Measurements from ENCODE around the gene CCDC170.
A peak's percentile ranks its signal among the peaks of the same experiment; 100 is the strongest.
"Not testable (repeated sequence)": the region's sequence is repeated elsewhere in the genome, so short reads cannot be mapped to it uniquely, and the experiment has no call there.

The CCDC170 gene

DNA sequence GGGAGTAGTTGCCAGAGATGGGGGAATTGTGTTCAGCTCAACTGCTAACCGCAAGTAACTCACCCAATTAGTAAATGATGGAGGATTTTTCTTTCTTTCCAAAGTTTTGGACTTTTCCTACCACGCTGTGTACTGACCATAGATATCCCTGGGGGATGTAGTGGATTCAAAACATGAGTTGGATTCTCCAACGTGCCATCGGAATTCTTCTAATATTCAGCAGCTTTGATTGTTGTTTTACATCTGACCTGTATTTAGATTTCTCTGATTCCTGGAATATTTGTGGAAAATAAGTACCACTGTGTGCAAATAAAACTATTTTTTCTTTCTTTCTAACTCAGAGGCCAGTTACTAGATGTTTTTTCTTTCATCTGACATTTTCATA, 1.1 kb downstream of the CCDC170 start:
- peak; percentile 47 for DNase-seq

DNA sequence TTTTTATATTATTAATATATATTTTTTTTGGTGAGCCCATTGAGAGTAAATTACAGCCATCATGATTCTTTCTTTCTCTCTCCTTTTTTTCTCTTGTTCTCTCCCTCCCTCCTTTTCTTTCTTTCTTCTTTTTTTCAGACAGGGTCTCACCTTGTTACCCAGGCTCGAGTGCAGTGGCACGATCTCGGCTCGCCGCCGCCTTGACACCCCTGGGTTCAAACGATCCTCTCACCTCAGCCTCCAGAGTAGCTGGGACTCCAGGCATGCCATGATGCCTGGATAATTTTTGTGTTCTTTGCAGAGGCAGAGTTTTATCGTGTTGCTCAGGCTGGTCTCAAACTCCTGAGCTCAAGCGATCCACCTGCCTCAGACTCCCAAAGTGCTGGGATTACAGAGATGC, 1.6 kb downstream of the CCDC170 start:
- DNase-seq = no peak

DNA sequence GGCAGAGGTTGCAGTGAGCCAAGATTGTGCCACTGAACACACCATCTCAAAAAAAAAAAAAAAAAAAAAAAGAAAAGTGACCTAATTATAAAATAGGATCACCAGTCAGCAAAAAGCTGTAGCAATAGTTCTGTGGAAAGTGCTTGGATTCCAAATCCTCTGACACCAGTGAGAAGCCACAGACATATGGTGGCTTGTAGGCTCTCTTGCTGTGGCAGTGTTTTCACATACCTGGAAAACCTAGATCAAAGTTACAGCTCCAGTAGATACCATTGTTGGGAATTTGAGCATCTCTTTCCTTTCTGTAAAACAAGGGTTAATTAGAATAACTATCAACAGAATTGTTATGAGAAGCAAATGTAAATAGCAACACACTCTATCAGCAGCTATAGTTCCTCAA, 4.1 kb downstream of the CCDC170 start:
- DNase-seq = no peak

DNA sequence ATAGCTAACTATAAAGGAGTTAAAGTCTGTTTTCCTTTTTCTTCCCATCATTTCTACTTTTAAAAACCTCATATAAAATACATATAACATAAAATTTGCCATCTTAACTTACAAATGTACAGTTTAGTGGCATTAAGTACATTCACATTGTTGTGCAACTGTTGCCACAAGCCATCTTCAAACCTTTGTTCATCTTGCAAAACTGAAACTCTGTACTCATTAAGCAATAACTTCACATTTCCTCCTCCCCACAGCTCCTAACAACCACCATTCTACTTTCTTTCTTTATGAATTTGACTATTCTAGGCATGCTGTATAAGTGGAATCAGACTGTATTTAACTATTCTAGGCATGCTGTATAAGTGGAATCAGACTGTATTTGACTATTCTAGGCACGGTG, 4.5 kb downstream of the CCDC170 start:
- DNase-seq = no peak

DNA sequence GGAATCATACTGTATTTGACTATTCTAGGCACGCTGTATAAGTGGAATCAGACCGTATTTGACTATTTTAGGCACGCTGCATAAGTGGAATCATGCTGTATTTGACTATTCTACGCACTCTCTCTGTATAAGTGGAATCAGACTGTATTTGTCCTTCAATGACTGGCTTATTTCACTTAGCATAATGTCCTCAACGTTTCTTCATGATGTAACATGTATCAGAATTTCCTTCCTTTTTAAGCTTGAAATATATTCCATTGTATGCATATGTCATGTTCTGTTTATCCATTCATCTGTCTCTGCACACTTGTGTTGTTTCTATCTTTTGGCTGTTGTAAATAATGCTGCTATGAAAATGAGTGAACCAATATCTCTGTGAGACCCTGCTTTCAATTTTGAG, 5.7 kb downstream of the CCDC170 start:
- DNase-seq = no peak

DNA sequence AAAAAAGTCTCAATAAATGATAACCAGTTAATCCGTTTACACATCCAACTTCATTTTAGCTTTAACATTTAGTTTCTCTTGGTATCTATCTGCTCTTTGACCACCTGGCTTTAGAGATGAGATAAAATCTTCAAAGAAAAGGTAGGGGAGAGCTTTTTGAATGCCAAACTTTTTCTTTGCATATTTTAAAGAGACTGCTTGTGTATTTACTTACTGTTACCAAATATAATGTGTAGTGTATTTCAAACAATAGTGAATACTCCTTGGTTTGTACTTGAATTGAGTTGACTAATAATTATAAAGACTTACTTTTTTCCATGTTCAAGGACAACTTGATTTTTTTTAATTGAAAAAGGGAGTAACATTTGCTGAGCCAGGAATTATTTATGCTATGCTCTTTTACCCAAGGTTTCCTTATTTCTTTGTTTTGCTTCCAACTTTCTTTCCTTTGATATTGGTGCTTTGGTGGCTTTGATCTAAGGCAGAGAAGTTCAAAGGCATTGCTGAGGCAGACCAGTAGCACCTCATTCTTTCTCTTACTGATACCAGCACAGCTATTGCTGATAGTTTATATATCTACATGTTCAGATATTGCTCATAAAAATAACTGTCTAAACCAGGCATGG, 7.8 kb downstream of the CCDC170 start:
- DNase-seq = no peak

DNA sequence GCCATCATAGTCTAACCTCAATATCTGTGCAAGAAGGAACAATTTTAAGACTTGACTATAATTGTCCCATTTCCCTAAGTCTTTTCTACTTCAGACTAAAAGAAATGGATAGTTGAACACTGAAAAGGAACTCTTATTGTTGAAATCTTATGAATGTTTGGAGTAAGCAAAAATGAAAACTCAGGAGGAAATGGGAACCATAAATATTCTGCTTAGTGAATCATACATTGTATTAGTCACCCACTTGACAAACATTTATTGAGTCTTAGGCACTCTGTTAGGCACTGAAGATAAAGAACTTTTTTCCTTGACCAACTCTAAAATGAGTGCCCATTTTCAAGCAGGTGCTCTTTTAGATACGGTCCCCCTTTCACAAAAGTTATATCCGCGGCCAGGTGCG, 8.7 kb downstream of the CCDC170 start:
- no peak for DNase-seq

DNA sequence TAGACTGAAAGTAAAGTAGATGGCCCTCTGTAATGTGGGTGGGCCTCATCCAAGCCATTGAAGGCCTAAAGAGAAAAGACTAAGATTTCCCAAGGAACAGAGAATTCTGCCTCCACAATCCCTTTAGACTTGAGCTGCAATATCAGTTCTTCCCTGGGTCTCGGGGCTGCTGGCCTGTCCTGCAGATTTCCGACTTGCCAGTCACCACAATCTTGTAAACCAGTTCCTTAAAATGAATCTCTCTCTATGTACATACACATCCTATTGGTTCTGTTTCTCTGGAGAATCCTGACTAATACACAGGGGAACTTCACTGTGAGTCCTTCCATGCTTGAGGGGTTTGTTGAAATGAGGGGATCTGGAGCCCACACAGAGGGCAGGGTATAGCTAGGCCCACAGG, 12.9 kb downstream of the CCDC170 start:
- DNase-seq = no peak

DNA sequence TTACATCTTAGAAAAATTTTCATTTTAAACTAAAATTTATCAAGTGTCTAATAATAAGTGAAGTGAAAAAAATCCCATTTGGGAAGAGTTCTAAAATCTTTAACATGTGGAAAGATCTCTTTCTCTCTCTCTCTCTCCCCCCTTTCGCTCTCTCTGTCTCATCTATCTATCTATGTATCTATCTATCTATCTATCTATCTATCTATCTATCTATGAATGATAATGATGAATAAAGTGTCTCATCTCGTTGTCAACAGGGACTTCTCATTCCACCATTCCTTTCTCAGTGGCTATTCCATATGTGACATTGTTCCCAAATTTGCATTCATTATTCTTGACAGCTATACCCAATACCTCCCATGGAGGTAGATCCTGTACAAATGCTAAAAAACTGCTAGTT, 15.2 kb downstream of the CCDC170 start:
- no peak for DNase-seq

DNA sequence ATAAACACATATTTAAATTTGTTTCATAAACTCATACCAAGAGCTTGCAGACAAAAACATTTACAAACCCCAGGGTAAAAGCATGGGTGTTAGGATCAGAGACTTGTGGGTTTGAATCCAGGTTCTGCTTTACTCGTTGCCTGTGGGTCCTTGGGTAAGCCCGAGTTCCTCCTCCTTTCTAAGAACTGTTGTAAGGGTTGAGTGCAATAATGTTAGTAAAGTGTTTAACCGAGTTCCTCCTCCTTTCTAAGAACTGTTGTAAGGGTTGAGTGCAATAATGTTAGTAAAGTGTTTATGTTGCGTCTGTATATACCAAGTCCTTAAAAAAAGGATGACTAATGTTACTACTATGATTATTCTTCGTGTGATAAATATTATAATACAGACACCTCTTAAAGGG, 18.7 kb downstream of the CCDC170 start:
- DNase-seq = no peak

DNA sequence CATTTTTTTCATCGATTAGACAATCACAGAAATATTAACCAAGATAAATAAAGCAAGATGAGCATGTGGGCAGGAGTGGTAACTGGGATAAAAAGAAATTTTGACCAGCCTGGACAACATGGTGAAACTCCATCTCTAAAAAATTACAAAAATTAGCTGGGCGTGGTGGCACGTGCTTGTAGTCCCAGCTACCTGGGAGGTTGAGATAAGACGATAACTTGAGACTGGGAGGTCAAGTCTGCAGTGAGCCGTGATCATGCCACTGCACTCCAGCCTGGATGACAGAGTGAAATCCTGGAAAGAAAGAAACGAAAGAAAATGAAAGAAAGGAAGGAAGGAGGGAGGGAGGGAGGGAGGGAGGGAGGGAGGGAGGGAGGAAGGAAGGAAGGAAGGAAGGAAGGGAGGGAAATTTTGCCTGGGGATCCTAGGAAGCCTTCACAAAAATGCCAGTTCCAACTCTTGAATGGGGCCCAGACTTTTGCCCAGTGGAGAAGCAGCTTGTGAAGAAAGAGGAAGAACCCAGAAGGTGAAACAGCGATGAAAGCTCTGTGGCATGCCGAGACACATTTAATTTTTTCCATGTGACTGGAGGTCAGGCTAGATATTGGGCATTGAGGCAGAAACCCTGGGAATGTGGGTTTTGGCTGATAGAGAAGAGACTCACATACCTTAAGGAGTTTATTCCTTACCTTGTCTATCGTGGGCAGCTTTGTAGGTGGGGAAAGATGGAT, 20.3 kb downstream of the CCDC170 start:
- DNase-seq = no peak

DNA sequence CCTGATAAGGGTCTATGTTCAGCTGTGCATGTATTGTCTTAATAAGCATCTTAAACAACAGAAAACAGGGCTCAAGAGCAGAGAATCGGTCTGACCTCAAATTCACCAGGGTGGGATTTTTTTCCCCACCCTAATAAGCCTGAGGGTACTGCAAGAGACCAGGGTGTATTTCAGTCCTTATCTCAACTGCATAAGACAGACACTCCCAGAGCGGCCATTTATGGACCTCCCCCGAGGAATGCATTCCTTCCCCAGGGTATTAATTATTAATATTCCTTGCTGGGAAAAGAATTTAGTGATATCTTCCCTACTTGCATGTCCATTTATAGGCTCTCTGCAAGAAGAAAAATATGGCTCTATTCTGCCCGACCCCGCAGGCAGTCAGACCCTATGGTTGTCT, 25.2 kb downstream of the CCDC170 start:
- not testable (repeated sequence) for DNase-seq

DNA sequence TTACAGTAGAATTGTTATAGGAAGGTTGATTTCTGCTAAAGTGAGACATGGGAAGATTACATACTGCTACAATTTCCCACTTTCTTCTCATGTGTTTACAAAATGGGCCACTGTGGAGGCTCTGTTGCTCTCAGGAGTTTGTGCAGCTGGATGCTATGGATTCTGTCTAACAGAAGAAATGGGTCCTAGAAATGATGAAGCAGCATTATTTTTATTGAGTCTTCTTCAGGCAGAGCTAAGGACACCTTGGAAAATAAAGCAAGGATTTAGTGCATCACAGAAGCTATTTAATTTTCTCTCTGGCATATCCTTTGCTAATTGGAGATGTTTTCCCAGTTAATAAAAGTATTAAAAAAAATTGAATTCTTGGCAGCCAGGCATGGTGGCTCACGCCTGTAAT, 29.2 kb downstream of the CCDC170 start:
- no peak for DNase-seq

DNA sequence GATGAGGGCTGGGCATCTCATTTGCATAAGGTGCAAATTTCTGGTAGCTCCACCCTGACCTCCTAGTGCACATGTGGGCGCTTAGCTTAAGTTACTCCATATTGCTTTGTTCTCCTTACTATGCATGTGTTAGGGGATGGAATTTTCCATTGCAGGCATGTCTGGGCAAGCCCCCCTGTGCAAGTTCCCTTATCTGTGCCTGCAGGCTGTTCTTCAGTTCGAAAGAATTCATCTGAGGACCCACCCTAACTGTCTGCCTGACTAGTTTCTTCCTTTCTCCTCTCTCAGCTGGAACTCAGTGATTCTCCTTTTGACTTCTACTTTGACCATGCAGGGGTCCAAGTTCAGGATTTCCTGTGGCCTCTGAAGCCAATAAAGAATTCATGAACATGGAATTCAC, 30.2 kb downstream of the CCDC170 start:
- no peak for DNase-seq

DNA sequence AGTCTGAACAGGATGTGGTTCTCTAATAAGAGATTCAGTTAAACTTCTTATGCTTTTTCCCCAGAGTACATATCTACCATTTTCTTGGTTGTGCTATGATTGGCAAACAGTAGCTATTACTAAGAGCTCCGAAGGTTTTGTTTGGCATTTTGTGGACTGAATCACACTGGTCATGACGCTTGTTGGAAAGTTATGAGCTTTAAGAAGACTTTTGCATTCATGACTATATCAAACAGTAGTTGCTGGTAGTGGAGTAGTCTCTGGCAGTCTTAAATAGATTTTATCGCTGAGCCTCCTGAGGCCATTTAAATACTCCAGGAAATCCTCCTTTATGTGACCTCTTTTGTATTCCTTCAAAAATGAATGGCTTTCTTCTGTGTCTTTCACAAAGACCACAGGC, 40.8 kb downstream of the CCDC170 start:
- peak; percentile 72 for DNase-seq

DNA sequence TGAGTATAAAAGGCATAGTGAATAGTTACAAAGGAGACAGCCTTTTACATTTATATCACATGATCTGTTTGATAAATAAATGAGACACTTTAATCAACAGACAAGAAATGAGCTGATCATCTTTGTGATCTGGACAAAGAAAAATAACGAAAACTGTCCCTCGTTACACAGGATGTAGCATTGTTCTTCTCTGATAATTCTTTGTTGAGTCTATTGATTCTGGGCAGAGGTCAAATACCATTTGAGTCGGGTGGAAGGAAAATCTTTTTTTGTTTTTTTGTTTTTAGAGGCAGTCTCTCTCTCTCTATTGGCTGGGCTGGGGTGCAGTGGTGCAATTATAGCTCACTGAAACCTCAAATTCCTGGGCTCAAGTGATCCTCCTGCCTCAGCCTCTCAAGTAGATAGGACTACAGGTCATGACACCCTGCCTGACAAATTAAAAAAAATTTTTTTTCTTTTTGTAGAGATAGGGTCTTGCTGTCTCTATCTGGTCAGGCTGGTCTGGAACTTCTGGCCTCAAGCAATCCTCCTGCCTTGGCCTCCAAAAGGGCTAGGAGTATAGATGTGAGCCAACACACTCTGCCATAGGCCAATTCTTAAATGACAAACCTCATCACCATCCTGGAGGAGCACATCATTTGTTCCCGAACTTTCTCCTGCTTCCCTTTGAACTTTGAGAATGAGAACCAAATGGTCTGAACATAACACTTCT, 41.8 kb downstream of the CCDC170 start:
- DNase-seq = no peak

DNA sequence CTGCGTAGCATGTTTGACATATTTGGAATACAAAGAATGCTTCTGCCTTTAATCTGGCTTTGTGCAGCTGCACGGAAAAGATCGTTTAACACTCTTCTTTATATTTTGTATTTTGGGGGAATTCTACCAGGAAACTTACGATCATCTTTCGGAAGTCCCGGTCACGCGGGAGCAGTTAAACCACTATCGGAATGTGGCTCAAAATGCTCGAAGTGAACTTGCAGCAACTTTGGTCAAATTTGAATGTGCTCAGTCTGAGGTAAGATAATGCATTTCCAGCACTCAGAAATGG, 42.3 kb downstream of the CCDC170 start:
- DNase-seq = peak; percentile 32

DNA sequence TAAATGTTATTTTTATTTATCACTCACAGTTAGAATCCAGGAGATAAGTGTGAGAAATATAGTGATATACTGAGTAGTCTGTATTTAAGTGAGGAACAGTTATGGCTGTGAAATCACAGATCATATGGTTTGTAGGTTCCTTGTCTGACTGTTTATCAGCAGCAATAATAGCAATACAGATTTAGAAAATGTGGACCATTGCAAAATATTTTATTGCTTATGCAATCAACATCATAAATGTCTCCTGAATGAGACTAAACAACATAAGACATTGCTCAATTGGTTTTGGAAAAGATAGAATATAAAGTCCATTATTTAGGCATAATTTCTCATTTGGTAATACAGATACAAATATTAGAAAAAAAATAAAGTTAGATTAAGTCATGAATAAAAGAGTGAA, 43.7 kb downstream of the CCDC170 start:
- DNase-seq = no peak

DNA sequence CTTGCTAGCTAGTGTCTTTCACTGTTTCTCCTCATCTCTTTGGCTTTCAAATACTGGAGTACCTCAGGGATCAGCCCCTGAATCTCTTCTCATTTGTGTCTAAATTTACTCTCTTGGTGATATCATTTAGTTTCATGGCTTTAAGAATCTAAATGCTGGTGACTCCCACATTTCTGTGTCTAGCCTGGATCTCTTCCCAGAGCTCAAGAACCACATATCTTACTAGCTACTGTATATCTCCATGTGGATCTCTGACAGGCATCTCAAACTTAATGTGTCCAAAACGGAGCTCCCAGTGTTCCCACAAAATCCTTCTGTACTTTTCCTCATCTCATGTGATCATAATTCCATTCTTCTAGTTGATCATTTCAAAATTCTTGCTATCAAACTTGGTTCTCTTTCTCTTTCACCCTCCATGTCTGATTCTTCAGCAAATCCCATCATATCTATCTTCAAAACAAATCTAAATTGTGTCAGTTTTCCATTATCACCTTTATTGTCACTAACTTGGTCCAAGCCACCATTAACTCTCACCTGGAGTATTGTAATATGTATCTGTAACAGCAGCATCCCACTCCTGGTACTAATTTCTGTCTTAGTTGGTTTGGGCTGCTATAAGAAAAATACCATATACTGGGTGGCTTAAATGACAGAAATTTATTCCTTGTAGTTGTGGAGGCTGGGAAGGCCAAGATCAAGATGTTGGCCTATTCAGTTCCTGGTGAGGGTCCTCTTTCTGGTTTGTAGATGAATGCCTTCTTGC, 45.9 kb downstream of the CCDC170 start:
- peak; percentile 6 for DNase-seq

DNA sequence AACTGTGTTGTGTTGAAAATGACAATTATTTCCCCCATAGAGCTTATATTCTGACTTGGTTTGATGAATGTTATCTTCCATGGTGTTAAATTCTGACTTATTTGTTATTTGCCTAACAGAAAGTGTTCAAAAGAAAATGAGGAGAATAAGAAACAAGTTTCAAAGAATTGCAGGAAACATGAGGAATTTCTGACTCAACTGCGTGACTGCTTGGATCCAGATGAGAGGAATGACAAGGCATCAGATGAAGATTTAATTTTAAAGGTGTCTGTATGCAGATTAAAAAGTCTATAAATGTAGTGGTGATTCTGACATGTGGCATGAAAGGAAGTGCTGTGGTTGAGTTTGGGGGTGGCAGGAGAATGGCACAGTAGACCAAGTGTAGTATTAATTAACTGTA, 50.6 kb downstream of the CCDC170 start:
- no peak for DNase-seq

DNA sequence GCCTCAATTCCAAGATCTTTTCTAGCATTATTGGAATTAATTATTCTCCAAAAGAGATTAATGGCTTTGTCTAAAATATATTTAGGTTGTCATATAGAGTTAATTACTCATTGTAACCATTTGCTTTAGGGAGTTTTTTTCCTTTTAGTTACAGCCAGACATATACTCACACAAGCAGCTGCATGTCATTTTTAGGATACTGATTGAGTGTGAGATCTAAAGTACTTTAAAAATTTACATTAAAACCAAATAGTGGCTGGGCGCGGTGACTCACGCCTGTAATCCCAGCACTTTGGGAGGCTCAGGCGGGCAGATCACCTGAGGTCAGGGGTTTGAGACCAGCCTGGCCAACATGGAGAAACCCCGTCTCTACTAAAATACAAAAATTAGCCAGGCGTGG, 51.1 kb downstream of the CCDC170 start:
- not testable (repeated sequence) for DNase-seq

DNA sequence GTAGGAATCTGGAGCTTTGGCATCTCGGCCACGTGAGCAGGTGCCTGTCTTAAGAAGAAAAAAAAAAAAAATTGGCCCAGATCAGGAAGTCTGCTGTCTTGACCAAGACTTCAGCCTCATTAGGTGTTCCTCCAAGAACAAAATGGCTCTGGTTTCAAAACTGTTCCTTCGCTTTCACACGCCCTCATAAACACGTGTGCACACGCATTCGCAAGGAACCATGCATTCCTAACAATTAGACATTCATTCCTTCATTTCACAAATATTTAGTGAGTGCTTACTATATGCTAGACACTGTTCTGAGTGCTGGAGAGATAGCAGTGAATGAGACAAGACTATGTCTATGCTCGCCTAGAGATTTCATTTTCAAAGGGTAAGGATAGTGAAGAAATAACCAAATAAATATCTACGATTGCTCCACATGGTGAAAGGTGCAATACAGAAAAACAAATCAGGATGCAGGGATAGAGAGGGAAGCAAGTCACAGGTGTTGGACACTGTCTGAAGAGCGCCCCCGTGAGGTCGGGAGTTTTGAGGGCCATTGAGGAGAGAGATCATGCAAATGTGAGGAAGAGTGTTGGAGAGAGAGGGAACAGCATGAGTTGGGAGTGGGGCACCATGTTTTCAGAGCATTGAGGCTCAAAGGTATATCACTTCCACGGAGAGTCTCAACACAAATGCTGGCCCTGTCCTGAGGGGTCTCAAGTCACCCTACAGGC, 53.3 kb downstream of the CCDC170 start:
- DNase-seq = no peak

DNA sequence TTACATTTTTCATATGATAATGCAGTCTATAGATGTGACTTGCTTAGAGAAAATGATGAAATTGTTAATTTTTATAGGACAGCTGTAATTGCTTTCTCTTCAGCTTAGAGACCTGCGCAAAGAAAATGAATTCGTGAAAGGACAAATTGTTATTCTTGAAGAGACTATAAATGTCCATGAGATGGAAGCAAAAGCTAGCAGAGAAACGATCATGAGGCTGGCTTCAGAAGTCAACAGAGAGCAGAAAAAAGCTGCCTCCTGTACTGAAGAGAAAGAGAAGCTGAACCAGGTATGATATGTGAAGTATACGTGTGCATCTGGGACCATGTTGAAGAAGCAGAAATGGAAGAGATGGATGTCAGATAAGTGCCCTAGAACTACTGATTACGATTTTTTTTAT, 54.4 kb downstream of the CCDC170 start:
- no peak for DNase-seq
